Measurements from ENCODE around the gene TMBIM6.
"Not testable (repeated sequence)": the region's sequence is repeated elsewhere in the genome, so short reads cannot be mapped to it uniquely, and the experiment has no call there.

Gene TMBIM6

DNA sequence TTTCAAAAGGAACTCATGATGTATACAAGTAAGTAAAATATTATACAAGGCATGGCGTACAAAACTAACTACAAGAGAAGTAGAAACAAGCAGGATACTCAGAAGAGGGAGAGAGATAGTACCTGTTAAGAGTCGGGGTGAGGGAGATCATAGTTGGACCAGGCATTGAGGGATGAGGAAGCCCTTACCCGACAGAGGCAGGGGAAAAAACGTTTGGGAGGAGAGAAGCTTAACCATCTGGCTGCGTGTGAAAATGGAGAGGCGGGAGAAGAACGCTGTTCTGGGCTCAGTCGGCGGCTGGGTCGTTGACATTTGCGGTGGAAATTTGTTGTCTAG lies 33.6 kb upstream of the TMBIM6 start:
- H3K4me3 ChIP-seq (ENCODE audit: low read depth, low read length): no peak overlapping the region
- TF ChIP-seq, protein P1, sequence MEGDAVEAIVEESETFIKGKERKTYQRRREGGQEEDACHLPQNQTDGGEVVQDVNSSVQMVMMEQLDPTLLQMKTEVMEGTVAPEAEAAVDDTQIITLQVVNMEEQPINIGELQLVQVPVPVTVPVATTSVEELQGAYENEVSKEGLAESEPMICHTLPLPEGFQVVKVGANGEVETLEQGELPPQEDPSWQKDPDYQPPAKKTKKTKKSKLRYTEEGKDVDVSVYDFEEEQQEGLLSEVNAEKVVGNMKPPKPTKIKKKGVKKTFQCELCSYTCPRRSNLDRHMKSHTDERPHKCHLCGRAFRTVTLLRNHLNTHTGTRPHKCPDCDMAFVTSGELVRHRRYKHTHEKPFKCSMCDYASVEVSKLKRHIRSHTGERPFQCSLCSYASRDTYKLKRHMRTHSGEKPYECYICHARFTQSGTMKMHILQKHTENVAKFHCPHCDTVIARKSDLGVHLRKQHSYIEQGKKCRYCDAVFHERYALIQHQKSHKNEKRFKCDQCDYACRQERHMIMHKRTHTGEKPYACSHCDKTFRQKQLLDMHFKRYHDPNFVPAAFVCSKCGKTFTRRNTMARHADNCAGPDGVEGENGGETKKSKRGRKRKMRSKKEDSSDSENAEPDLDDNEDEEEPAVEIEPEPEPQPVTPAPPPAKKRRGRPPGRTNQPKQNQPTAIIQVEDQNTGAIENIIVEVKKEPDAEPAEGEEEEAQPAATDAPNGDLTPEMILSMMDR (IDR thresholded peaks at IDR 0.05; ENCODE audit: borderline replicate concordance, insufficient read depth, low read depth, low read length): no peak

DNA sequence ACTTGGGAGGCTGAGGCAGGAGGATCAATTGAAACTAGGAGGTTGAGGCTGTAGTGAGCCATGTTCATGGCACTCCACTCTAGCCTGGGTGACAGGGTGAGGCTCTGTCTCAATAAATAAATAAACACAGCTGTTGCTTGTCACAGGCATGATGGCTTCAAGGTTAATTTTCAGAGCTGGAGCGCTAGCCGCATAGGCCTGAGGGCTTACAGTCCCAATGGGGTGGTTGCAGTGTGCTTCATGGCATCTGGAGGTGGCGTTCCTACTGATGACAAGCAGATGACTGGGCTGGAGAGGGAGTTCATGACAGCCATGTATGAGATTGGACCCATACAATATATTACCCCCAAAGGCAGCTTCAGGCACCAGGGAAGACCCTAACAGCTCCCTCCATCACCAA lies 32.5 kb upstream of the TMBIM6 start:
- TF ChIP-seq, protein P1 (IDR thresholded peaks at IDR 0.05; ENCODE audit: borderline replicate concordance, insufficient read depth, low read depth, low read length): no peak
- no peak overlapping the region for H3K4me3 ChIP-seq (ENCODE audit: low read depth, low read length)

DNA sequence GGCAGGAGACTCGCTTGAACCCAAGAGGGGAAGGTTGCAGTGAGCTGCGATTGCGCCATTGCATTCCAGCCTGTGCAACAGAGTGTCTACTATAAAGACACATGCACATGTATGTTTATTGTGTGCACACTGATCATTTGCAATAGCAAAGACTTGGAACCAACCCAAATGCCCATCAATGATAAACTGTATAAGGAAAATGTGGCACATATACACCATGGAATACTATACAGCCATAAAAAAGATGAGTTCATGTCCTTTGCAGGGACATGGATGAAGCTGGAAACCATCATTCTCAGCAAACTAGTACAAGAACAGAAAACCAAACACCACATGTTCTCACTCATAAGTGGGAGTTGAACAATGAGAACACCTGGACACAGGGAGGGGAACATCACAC lies 27.4 kb upstream of the TMBIM6 start:
- H3K4me3 ChIP-seq (ENCODE audit: low read depth, low read length): not testable (repeated sequence)

DNA sequence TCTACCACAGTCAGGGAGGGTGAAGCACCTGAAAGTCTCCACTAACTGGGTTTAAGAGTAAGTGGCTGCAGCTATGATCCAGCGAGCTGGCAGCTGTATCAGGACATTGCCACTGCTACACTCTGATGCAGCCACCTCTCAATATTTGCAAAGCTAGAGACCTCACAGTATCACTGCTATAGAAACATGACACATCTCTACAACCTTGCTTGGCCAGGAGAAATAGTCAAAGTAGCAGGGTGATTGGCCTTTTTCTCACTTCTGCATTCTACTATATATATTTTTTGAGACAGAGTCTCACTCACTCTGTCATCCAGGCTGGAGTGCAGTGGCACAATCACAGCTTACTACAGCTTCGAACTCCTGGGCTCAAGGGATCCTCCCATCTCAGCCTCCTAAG lies 24.8 kb upstream of the TMBIM6 start:
- TF ChIP-seq, protein P1 (IDR thresholded peaks at IDR 0.05; ENCODE audit: borderline replicate concordance, insufficient read depth, low read depth, low read length): no peak
- H3K4me3 ChIP-seq (ENCODE audit: low read depth, low read length): no peak overlapping the region

DNA sequence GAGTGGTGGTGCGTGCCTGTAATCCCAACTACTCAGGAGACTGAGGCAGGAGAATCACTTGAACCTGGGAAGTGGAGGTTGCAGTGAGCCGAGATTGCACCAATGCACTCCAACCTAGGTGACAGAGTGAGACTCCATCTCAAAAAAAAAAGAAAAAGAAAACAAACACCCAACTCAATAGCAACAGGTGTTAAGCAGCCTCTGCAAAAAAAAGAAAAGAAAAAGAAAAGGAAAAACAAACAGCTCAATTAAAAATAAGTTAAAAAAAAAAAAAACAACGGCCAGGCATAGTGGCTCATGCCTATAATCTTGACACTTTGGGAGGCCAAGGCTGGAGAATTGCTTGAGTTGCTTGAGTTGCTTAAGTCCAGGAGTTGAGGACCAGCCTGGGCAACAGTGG lies 23.6 kb upstream of the TMBIM6 start:
- H3K4me3 ChIP-seq (ENCODE audit: low read depth, low read length): not testable (repeated sequence)

DNA sequence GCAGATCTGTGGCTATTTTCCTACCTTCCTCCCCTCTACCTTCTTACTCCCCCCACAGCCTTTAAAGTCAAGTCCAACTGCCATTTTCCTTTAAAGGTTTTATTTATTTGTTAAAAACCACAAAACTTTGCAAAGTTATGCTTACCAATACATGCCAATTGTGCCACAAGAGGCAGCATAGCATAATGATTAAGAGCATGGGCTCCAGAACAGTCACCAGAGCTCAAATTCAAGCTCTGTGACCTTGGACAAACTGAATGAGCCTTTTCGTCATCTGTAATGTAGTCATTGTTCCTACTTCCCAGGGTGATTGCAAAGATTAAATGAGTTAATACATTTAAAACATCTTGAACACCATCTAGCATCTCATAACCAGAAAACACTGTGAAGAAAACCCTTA lies 21.1 kb upstream of the TMBIM6 start:
- TF ChIP-seq, protein P1 (IDR thresholded peaks at IDR 0.05; ENCODE audit: borderline replicate concordance, insufficient read depth, low read depth, low read length): no peak
- H3K4me3 ChIP-seq (ENCODE audit: low read depth, low read length): no peak overlapping the region

DNA sequence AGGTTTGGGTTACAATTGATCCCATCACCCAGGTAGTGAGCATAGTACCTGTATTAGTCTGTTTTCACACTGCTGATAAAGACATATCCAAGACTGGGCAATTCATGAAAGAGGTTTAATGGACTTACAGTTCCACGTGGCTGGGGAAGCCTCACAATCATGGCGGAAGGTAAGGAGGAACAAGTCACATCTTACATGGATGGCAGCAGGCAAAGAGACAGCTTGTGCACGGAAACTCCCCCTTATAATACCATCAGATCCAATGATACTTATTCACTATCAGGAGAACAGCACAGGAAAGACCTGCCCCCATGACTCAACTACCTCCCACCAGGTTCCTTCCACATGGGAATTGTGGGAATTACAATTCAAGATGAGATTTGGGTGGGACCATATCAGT lies 20.0 kb upstream of the TMBIM6 start:
- not testable (repeated sequence) for H3K4me3 ChIP-seq (ENCODE audit: low read depth, low read length)

DNA sequence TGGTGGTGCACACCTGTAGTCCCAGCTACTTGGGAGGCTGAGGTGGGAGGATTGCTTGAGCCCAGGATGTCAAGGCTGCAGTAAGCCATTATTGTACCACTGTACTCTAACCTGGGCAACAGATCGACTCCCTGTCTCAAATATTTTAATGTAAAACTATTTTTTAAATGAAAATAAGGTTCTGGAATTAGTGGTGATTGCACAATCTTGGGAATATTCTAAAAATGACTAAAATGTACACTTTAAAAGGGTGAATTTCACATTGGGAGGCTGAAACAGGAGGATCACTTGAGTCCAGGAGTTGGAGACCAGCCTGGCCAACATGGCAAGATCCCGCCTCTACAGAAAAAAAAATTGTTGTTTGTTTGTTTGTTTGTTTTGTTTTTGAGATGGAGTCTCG lies 12.9 kb upstream of the TMBIM6 start:
- H3K4me3 ChIP-seq (ENCODE audit: low read depth, low read length): no peak overlapping the region
- TF ChIP-seq, protein P1 (IDR thresholded peaks at IDR 0.05; ENCODE audit: borderline replicate concordance, insufficient read depth, low read depth, low read length): no peak

DNA sequence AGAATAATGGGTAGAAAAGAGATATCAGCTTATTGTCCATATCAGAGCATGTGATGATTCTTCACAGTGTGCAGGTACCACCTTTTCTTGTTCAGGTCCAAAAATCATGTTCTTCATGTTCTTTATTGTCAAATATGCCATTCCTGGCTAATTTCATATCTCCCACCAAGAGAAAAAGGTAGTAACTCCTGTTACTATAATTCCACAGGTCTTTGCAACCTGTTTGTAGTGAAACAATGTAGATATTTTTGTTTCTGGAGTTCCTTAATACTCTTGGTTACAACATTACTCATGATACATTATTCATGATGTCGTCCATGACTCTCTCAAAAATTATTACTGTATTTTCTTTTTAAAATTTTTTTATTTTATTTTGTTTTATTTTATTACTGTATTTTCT lies 11.3 kb upstream of the TMBIM6 start:
- H3K4me3 ChIP-seq (ENCODE audit: low read depth, low read length): no peak overlapping the region
- TF ChIP-seq, protein P1 (IDR thresholded peaks at IDR 0.05; ENCODE audit: borderline replicate concordance, insufficient read depth, low read depth, low read length): no peak
